ENCODE results near the gene CRYBB1.

Gene CRYBB1

GRCh38 chr22:26617271-26618199 is at the start of gene CRYBB1:
Gene CRYBB1 (minus strand): TSS chr22:26618027. CDS start chr22:26616319, 1,708 bp downstream.
- DNase-seq (ENCODE audit: low spot score), result no peak

GRCh38 chr22:26667140-26667539 is 49.3 kb upstream of the CRYBB1 start:
- DNase-seq (ENCODE audit: low spot score), result no peak

GRCh38 chr22:26665813-26666231 is 48.0 kb upstream of the CRYBB1 start:
- no peak for DNase-seq (ENCODE audit: low spot score)

GRCh38 chr22:26663374-26663923 is 45.6 kb upstream of the CRYBB1 start:
- no peak for DNase-seq (ENCODE audit: low spot score)

- DNase-seq (ENCODE audit: low spot score), result no peak
Observed at GRCh38 chr22:26662160-26662559, 44.3 kb upstream of the CRYBB1 start.

GRCh38 chr22:26660961-26661578 is 43.2 kb upstream of the CRYBB1 start:
- DNase-seq (ENCODE audit: low spot score), result no peak

GRCh38 chr22:26660356-26660755 is 42.5 kb upstream of the CRYBB1 start:
- DNase-seq (ENCODE audit: low spot score), result no peak

GRCh38 chr22:26658671-26659478 is 41.0 kb upstream of the CRYBB1 start:
- peak; percentile 16 for DNase-seq (ENCODE audit: low spot score)

- DNase-seq (ENCODE audit: low spot score), result no peak
Observed at GRCh38 chr22:26658161-26658560, 40.3 kb upstream of the CRYBB1 start.

GRCh38 chr22:26656891-26657851 is 39.3 kb upstream of the CRYBB1 start, which contains the start of gene MIAT:
Gene MIAT (plus strand): TSS chr22:26657588.
- DNase-seq (ENCODE audit: low spot score), result peak; percentile 11

GRCh38 chr22:26651815-26652214 is 34.0 kb upstream of the CRYBB1 start:
- no peak for DNase-seq (ENCODE audit: low spot score)

- no peak for DNase-seq (ENCODE audit: low spot score)
Observed at GRCh38 chr22:26650722-26651421, 33.0 kb upstream of the CRYBB1 start.

- DNase-seq (ENCODE audit: low spot score), result no peak
Observed at GRCh38 chr22:26648528-26649388, 30.9 kb upstream of the CRYBB1 start.

- no peak for DNase-seq (ENCODE audit: low spot score)
Observed at GRCh38 chr22:26648011-26648497, 30.2 kb upstream of the CRYBB1 start.

- DNase-seq (ENCODE audit: low spot score), result no peak
Observed at GRCh38 chr22:26646158-26646557, 28.3 kb upstream of the CRYBB1 start.

- DNase-seq (ENCODE audit: low spot score), result no peak
Observed at GRCh38 chr22:26643418-26644100, 25.7 kb upstream of the CRYBB1 start.

- DNase-seq (ENCODE audit: low spot score), result no peak
Observed at GRCh38 chr22:26642465-26643417, 24.9 kb upstream of the CRYBB1 start.
